GM21717 (cell line): ENCODE data around the gene GRIA2.
"Not testable (repeated sequence)": the region's sequence is repeated elsewhere in the genome, so short reads cannot be mapped to it uniquely, and the experiment has no call there.

ENCODE experiments used
- ATAC-seq: cut with Tn5 transposase; IDR thresholded peaks from one replicate; pipeline ENCODE4 v1.9.1; 2021; ENCODE audit warnings: mild to moderate bottlenecking, moderate library complexity; ENCODE audit not compliant: unreplicated experiment

GRIA2 gene

DNA sequence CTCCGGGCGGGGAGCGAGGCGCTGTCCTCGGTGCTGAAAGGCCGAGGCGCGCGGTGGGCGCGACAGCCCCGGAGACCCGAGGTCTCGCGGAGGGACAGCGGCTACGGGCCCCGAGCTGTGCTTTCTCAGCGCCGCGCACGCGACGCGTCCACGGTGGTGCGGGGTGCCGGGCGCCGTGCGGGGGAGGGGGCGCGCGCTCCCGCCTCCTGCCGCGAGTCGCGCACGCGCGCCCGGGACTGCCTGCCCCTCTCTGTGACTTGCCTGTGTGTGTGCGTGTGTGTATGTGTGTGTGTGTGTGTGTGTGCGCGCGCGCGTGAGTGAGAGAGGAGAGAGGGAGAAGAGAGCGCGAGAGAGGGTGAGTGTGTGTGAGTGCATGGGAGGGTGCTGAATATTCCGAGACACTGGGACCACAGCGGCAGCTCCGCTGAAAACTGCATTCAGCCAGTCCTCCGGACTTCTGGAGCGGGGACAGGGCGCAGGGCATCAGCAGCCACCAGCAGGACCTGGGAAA, at the start of gene GRIA2:
Gene GRIA2, plus strand, starts transcription at position 358 of the 511 bp plus-strand sequence. CDS start 315 bp downstream, outside the sequence.
- ATAC-seq, result no peak

DNA sequence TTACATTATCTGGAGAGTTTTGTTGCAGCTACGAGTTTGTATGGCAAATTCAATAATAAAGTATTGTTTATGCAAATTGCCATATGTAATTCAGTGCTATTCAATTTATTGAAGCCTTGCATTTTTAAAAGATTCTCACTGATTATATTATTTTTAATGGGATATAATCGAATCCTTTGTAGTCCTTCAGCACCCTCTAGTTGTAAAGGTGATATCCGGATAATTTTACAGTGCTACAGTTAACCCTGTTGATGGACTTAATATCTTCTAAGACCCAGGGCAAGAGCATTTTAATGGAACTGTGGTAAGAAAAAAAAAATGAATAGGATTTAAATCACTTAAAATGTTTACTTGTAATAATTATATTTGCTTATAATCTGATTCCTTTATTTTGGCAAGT, 48.5 kb upstream of the GRIA2 start:
- ATAC-seq, result no peak

DNA sequence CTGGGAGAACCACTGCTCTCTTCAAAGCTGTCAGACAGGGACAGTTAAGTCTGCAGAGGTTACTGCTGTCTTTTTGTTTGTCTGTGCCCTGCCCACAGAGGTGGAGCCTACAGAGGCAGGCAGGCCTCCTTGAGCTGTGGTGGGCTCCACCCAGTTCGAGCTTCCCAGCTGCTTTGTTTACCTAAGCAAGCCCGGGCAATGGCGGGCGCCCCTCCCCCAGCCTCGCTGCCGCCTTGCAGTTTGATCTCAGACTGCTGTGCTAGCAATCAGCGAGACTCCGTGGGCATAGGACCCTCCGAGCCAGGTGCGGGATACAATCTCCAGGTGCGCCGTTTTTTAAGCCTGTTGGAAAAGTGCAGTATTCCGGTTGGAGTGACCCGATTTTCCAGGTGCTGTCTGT, 40.3 kb upstream of the GRIA2 start:
- not testable (repeated sequence) for ATAC-seq

DNA sequence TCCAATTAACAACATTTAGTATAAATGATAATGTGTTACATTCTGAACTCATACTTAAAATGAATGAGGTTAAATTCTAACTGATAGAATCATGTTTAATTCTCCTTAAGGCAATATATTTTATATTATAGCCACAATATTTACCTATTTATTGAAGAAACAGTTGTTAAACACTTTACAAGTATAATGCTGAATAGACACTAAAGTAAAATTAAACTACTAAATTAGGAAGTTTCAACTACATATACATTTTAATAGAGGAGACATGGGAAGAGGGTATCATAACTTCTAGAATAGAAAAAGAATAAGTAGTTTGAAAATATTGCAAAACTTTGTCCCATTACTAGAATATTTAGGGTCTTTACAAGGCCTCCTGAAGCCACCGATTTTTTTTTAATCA, 36.2 kb upstream of the GRIA2 start:
- no peak for ATAC-seq

DNA sequence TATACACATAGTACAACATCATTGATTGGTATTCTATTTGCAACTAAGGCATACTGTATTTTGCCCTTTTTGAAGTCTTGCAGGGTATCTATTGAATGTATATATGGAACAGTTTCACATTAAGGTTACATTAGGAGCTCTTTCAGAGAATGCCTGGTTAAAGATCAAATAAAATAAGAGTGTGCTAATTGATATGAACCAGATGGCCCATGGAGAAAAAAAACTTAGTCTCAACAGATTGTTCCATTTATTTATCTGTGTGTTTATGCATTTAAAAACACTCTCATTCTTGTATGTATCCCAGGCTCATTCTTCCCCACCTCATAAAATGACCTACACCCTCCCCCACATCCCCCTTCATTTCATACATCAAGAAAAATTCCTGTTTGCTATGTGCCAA, 35.2 kb upstream of the GRIA2 start:
- ATAC-seq, result no peak

DNA sequence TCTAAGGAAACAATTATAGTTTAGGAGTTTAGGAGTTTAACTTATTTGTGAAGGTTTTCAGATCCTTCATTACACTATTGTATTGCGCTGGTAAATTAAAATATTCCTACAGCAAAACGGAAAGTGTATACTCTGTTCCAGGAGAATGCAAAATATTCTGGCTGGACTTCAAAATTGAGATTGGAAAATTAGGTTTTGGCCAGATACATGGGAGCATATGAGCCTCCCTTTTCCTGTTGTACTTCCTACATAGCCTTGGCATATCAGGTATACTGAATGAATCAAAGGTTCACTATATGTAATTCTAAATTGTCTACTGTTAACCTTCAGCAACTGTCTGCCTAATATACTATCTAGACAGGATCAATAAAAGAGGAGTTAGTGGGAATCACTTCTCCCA, 25.2 kb upstream of the GRIA2 start:
- ATAC-seq, result no peak

DNA sequence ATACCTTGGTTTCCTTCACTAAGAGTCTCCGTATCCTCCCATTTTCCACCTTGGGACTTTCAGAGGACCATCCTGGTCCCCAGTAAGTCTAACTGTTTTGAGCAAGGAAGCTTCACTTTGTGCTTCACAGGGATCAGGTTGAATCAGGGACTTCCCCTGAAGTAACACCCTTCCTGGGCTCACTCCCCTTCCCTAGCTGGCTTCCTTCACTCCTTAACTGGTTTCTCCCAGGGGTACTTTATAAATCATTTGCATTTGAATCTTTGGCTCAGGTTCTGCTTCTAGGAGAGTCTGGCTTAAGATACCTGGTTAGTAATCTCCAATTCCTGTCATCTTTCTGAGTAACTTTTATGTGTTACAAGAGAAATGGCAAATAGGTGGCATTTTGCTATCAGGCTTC, 24.5 kb upstream of the GRIA2 start:
- no peak for ATAC-seq

DNA sequence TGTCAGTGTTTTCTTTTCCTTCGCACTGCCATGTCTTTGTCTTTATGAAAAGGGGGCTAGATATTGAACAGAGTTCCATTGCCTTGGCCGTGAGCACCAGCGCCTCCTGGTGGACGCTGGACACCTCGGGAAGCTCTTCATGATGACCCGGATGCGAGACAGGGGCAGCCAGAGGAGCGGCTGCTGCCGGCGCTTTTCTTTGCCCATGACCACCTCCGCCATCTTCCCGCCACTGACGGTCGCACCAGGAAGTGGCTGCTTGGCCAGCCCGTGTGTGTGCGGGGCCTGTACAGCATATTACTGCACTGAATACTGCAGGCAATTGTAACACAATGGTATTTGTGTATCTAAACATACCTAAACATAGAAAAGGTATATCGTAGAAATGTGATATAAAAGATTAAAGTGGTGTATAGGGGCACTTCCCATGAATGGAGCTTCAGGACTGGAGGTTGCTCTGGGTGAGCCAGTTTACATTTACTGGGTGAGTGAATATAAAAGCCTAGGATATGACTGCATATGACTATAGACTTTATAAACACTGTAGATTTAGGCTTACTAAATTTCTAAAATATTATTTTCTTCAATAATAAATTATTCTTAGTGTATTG, 15.8 kb upstream of the GRIA2 start:
- ATAC-seq, result peak; percentile 71

DNA sequence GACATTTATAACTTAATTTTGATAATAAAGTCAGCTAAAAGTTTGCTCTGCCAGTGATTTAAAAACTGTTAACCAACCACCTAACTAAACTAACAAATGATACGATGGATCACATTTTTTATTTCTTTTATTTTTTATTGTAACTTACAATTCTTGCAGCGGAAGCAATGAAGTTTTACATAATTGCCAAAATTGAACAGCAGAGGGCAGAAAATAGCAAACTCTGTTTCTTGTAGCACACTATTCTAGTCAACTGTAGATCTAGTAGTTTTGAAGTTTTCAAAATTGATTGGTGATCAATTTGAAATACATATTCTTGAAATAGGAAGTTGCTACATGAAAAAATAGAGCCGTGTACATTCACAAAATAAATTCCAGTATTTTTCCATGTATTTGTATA, 2.8 kb upstream of the GRIA2 start:
- no peak for ATAC-seq

DNA sequence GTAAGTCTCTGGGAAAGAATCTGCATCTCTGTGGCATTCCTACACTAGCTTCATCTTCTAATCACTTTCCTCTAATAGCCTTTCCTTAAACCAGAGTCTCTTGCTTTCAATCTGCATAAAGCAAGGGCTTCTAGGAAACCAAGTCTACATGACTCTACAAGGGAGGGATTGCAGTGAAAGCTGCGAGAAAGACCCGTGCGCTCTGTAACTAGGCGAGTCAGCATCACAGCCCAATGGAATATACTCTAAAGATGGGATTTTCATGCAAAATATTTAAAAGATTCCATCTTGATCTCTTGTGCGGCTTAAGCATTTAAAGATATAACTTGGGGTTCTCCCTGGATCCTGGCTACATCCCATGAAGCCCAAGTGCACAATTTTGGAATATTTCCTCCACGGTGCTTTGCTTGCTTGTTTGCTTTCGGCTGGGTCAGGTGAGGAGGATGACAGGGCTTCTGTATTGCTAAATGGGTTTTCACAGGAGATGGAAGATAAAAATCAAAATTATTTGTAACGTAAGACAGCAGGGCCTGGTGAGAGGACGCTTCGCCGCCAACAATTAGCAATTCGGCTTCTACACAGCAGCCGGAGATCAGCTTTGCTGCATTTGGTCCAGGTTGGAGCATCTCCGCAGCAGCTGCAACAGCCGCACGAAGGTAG, 687 bp upstream of the GRIA2 start:
- no peak for ATAC-seq

DNA sequence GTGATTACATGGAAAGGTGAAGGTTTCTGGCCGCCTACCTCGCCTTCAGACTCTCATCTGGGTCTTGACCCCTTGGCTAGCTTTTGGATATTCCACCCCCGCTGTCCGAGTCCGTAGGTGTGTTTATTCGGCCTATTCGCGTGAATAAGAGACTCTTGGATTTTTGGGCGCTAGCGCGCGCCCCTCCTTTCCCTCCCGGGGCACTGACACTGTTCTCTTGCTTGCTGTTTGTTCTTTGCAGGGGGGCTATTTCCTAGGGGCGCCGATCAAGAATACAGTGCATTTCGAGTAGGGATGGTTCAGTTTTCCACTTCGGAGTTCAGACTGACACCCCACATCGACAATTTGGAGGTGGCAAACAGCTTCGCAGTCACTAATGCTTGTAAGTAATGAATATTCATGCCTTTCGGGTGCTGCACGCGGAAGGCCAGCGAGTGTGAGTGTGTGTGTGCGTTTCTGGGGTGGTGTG, 932 bp downstream of the GRIA2 start:
- ATAC-seq, result no peak

DNA sequence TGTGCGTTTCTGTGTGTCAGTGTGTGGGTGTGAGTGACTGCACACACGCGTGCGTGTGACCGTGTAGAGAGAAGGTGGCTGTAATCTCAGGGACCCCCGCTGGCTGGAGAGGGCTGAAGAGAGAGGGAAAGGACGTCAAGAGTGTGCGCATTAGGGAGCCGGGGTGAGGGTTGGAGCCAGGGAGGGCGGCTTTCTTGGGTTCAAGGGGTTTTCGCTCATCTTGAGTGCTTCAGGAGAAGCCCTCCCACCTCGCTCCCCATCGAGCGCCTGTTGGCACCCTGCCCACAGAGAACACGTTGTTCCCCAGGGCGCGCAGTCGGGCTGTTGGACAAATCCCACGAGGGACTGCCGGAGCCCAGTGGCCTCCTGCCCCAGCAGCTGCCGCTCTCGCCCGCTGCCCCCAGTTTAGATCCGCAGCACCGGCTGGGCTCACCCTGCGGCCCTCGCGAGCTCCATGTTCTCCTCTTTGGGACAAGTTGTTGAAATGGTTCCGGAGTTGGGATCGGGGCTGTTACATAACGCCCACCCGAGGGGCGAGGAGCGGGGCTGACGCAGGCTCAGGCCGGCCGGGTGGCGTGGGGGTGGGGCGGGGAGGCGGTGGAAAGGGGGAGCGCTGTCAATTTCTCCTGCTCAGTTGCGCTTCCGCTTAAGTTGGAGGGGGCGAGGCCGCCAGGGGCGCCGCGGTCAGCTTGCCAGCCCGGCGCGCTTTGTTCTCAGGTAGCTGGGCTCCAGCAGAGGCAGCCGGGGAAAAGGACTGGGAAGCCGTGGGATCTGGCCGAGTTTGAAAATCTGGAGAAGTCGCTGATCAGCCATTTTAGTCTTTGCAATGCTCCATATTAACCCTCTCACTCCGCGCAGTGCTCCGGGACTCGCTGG, 1.6 kb downstream of the GRIA2 start:
- no peak for ATAC-seq

DNA sequence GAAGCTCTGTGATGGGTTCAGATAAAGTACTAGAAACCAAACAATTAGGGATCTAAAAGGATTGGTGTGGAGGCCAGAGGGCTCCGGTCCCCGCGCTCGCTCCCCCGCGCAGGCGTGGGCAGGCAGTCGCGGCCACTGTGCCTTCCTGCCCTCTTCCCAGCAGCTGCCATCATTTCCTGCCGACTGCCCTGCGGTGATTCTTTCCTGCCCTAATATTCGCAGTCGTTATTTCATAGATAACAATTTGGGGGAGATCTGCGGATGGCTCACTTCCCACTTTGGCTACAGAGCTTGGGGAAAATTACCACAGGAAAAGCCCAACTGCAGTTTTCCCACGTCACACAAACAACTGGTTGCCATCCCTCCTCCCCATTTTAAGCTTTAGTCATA, 2.2 kb downstream of the GRIA2 start:
- ATAC-seq, result no peak

DNA sequence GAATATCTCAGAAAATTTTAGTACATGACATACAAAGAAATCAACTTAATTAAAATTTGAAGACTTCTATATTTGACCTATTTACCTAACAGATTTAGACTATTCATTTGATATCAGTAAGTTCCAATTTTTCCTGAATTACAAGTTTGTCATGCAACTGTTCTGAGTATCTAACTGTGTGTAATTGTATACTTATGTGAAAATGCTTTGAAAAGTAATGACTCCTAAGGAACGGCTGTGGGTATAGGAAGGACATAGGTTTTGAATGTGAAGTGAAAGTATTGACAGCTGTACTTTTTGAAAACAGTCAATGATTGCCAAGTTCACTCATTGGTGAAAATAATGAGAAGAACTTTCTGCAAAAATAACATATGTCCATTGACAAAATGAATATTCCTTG, 2.9 kb downstream of the GRIA2 start:
- no peak for ATAC-seq

DNA sequence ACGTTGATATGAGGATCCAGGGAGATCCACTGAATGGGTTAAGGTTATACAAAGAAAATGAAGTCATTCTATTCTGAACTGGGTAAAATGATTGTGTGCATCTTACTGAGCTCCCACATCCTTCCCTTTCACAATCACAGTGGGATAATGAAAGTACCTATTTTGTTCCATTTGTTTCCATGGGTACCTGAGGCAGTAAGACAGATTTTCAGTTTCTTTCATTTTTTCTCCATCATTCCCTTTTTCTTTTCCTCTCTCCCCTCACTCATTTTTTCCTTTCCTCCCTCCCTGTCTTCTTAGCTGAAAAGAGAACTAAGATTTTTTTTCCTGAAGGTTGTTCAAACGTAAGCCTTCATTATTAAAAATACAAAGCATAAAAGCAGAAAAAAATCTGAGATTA, 4.6 kb downstream of the GRIA2 start:
- ATAC-seq, result no peak

DNA sequence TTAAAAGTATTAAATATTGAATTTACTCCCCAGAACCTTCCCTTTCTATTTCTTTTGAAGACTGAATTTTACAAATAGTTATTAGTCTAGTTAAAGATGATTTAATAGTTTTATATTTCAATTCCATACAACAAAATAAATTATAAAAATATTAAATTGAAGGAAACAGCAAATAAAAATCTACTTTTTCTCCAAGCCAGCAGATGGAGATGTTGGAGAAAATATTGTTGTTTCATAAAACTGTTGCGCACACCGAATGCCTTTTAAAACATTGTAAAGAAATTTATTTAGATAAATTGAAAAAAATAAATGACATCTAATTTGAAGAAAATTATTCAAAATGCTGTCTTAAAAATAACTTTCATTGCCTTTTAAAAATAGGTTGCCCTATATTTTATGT, 5.5 kb downstream of the GRIA2 start:
- no peak for ATAC-seq

DNA sequence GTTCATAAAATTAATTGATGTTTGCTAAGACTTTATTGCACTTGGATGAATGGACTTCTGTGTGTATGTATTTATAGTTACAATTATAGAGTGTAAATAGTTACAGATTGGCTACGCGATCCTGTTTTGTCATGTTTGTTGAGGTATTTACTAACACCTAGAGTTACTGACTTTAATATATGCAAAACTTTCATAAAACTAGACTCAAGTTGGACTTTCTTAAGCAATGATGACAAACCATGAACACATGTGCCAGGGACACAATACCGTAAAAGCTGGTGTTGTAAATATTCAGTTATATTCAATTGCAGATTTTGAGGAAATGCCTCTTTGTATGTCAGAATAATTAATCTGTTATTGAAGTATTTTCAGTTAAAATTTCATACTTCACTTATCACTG, 6.1 kb downstream of the GRIA2 start:
- ATAC-seq, result no peak

DNA sequence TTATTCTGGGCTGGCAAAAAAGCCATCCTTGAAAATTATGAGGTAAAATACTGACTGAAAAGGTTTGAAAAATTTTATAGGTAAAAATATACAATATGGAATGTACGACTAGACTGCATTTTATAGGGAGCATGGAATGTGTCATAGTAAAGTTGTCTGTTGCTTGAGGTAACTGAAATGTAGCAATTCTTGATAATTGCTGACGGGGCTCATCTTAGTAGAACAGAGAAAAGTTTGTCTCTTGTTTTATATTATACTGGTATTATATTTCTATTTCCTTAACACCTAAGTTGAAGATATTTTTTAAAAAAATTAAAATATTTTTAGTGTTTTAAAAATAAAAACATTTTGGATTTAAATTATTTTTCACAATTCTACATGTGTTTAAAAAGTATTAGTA, 11.0 kb downstream of the GRIA2 start:
- no peak for ATAC-seq

DNA sequence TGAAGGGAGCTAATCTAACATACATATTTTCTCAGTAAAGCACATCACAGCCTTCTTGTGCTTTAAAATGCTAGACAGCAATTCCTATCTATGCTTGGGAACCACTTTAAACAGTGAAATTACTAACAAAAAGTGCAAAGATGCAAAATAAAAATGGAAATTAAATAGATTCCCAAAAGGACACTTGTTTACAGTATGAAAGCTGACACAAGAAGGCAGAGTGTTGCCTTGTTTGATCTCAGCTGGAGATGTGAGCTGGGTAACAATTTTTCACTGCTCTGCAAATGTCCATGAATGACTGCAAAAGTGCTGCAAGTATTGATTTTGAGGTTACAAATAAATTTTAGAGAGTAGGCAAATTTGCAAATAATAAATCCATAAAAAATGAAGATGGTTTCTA, 22.3 kb downstream of the GRIA2 start:
- ATAC-seq, result no peak

DNA sequence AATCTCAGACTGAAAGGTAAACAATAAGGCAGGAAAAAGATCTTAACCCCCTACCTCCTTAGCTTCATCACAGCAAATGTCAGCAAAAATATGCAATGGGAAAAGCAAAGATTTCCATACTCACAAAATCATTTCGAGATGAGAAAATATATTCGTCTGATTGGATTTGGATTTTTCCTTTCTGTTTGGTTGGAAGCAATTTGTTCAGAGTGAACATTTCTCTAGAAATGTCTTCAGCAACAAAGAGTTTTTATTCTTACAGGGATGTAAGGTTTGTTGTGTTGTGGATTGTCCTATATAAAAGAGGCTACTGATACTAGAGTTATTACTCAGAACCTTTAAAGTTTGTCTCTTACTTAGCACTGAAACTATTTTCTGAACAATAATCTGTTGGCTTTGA, 23.8 kb downstream of the GRIA2 start:
- no peak for ATAC-seq

DNA sequence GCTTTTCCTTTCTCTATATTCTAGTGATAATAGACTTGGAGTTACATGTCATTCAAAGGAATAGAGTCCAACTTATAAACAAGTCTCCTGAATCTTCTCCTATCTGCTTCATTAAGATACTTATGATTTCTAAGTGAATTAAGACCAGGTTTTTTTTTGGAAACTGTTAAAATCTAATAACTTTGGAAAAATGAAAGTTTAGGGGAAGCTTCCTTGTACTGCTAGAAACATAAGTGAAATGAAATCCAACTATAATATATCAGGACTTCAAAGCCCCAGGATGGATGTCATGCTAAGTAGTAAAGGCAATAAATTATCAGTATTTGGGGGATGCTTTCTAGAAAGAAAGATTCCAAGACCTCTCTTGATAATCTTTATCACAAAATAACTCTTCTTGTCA, 24.8 kb downstream of the GRIA2 start:
- ATAC-seq, result no peak

DNA sequence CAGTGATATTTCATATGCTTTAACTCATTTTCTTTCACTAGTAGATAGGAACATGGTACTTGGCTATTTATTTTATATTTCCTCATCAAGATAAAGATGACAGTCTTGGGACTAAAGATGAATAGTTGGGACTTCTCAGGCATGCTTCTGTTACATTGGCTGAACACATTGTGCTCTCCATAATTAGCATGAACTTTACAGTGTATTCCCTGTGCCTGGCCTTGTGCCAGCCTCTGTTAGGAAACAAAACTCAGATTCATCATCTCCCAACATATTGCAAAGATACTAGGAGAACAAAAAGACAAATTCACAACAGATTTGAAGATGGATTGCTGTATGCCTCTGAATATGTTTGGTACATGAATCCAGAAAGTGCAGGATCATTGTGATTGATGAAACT, 26.4 kb downstream of the GRIA2 start:
- no peak for ATAC-seq
